Middle frontal gyrus (tissue), 1 donor: ENCODE data around the gene UBL5.

Experiments used
- DNase-seq: peaks from one replicate; pipeline ENCODE4 v3.0.0-alpha.2; 2015; ENCODE audit warnings: low spot score; ENCODE audit errors: extremely low spot score

The UBL5 gene

DNA sequence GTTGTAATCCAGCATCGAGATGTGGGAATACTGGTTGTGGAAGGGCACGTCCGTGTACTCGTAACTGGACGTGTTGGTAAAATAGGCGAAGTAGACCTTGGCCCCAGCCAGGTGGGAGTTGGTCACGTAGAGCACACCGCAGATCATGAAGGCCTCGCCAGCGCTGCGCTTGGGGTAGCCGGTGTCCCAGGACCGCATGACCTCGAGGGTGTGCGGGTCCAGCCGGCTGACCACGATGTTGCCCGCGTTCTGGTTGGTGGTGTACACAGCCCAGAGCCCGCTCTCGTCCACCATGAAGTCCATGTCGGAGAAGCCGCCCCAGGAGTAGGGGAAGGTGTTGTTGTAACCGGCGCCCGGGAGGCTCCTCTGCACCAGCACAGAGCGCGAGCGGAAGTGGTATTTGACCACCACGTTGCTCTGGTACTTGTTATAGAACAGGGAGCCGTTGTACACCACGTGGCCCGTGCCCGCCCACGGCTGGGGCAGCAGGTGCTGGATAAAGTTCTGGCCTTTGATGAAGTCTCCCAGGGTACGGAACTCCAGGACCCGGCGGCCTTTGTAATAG is 26.6 kb downstream of the UBL5 start:
- no peak for DNase-seq

DNA sequence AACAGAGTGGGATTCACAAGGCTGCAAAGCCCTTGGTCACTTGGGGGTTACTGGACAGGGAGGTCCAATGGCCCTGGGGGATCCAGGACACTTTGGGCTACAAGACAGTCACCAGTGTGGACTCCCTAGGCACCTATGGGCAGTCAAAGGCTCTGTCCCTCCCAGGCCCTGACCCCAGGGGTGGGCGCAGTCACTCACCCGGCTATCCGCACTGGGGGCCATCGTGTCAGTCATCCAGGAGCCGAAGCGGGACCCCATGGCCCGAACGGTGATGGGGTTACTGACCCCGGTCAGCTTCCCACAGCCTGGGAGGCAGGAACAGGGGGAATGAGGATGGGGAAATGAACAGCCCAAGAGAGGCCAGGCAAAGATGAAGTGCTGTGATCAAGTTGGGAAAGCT is 28.9 kb downstream of the UBL5 start:
- no peak for DNase-seq

DNA sequence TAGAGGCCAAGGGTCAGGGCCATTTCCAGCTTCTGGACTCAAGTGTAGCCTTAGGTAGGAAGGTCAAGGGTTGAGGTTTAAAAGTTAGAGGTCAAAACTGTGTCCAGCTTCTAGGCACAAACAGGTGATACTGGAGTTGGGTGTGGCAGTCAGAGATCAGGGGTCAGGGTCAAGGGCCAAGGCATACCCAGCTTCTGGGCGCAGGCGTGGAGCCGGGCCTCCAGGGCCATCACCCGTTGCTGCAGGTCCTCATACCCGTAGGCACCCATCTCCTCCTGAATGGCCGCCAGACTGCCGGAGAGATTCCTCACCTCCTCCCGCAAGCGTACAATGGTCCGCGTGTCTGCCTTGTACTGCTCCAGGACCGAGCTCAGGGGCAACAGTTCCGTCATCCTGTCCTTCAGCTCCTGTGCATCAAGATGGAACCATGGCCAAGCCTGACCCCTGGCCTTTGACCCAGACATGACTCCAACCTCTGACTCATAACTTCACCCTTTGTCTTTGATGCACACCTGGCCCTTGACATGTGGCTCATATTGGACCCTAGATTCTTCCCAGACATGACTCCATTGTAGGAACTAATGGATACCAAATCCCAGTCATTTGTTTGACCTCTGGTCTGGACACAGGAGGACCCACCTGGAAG is 29.5 kb downstream of the UBL5 start:
- DNase-seq, result no peak

DNA sequence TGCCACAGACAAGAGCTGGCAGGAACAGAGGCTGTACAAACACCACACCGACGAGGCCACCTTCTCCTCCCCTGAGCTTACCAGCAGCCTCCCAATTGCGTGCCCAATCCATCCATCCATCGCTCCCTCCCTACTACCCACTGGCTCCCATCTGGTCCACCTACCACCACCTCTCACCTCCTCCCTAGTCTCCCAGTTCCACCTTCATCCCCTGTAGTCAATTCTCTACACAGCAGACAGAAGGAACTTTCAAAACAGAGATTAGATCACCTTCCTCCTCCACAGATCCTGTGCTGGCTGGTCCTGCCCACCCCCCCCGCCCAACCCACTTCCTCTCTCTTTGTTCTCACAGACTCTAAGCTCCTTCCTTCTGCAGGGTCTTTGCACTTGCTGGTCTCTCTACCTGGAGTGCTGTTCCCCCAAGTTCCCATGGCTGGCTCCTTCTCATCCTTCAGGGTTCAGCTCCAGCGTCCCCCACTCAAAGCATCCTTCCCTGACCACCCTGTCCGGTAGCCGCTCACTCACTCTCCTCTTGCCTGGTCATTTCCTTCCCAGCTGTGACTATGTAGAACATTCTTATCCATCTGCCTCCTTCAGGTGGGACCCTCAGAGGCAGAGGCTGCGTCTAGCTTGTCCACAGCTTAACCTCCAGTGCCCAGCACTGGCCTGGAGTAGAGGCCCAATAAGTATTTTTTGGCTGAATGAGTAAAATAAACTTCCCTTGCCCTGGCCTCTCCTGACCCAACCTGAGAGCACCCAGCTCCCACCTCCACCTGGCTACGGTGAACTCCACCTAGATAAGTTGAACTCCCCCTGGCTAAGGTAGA is 30.4 kb downstream of the UBL5 start:
- no peak for DNase-seq

DNA sequence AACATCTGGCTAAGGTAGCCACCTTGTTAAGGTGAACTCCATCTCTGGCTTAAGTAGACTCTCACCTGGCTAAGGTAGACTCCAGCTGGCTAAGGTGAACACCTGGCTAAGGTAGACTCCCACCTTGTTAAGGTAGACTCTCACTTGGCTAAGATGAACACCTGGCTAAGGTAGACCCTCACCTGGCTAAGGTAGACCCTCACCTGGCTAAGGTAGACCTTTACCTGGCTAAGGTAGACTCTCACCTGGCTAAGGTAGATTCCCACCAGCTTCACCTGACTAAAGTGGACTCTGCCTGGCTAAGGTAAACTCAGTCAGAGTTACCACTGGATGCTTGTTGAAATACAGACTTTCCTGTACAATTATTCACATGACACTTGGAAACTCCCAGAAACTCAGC is 31.0 kb downstream of the UBL5 start:
- DNase-seq, result no peak

DNA sequence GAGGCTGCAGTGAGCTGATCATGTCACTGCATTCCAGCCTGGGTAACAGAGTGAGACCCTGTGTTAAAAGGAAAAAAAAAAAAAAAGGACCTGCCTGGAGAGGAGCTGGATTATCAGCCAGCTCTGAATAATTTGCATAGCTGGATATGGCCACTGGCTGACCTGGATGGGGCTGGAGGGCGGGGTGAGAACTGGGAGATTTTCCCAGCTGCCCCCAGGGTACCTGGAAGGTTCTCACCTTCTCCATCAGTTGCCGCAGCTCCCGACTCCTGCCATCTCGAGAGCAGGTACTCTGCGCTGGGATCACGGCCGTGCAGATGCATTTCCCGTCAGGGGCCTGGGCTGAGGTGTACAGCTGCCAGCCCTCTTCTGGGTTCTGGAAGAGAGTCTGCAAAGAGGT is 32.7 kb downstream of the UBL5 start:
- DNase-seq, result no peak

DNA sequence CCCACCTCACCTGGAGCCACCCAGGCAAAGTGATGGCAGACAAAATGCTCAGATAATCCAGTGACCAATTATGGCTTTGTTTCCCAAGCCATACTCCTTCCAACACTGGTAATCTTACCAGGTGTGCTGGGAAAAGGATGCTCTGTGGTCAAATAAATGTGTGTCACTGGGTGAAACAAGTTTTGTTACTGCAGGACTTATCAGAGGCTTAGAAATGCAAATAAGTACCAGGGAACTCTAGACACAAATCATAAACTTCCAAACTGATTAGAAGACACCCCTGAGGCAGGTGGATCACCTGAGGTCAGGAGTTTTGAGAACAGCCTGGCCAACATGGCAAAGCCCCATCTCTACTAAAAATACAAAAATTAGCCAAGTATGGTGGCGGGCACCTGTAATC is 33.8 kb downstream of the UBL5 start:
- no peak for DNase-seq

DNA sequence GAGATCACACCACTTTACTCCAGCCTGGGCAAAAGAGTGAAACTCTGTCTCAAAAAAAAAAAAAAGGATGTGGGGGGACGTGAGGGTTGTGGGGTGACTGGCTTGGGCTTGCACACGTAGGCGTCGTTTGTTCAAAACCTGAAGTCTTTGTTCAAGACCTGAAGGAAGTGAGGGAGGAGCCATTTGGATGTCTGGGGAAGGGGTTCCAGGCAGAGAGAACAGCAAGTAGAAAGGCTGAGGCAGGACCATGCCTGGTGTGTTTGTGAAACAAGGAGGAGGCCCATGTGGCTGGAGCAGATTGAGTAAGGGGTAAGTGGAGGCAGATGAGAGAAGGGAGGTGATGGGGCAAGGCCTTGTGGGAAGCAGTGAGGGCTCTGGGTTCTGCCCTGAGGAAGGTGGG is 35.2 kb downstream of the UBL5 start:
- DNase-seq, result no peak

DNA sequence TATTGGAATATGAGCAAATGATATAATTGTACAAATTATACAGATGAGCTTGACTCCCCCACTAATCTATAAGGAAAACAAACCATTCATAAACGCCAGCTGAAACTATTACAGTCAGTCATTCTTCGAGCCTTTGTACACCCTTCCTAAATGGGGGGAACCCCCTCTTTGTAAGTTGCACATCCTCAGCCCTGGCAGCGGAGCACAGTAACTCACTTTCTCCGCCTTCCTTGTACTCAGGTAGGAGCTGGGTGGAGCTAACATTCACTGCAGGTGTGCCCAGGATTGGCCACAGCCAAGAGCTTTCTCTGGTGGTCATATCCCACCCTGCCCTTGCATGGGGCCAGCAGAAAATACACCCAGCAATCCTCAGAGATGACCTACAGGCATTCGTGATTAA is 36.0 kb downstream of the UBL5 start:
- no peak for DNase-seq

DNA sequence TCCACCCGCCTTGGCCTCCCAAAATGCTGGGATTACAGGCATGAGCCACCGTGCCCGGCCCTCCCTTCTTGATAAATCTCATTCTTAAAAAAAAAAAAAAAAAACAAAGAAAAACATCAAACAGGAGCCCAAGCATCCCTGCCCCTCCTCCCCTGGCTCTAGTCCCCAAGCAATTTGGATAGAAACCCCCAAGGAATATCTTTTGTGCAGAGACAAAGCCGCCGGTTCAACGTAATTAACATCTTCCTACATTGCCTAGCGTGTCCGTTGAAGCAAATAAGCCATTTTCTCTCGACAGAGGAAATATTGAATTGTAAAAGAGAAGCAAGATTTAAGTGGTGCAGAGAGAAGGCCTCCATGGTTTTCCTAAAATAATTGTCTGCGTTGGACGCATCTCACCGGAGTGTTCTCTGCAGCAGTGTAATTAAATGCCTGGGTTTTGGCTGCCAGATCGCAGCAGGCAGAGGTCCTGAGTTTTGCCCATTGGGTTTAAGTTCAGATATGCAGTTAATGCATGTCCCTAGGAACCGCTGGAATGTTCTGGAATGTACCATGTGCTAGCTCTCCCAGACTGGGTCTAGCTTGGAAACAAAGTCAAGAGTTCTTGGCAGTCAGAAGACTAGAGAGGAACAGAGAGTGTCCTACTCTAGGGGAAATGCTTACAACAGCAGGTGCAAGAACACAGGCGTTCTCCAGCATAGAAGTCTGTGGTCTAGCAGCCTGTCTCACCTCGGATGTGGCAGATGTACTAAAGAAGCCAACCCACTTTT is 38.2 kb downstream of the UBL5 start:
- no peak for DNase-seq

DNA sequence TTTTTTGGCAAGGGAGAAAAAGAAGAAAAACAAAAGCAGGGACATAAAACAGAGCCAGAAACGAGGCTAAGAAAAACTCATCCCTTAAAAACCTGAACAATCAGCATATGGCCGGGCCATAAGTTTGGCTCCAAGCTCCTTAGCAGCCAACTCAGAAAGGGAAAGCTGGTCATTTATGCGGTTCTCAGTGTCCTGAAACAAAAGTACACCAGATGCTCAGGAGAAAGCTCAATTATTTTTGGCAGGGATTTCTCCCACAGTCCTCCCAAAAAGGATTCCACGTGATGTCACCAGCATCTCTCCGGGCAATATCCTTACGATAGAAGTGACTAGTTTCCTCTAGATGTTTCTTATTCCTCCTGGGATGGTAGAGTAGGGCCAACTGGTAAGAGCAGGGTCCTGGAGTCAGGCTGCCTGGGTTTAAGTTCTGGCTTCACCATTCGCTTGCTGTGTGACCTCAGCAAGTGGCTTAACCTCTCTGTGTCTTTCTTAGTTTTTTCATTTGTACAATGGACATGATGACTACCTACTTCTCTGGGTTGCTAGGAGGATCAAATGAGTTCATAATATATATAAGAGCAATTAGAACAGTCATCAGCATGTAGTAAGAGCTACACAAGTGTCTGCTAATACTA is 41.4 kb downstream of the UBL5 start:
- peak; percentile 29 for DNase-seq

DNA sequence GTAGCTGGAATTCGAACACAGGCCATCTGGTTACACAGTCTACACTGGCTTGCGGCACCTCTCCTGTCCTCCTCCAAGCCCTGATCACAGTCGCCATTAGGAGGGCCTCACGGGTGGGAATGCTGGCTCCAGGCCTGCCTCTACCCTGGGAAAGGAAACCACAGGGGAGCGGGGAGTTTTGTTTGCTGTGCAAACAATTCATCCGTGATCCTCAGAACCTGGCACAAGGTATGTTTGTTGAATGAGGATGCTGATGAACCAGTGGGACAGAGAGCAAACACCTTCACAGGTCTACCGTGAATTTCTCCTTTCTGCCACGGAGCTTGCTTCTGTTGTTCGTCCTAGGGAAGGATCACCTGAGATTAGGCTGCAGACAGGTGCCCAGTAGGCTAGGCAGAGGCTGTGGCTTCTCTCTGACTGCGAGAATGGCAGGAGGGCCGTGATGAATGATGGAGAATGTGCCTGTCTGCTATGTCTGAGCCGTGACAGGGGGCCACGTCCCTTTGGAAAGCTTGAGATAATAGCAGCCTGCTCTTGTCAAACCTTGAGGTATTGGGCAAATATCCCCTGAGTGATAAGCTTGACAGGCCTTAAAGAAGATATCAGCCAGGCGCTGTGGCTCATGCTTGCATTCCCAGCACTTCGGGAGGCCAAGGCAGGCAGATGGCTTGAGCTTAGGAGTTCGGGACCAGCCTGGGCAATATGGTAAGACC is 44.1 kb downstream of the UBL5 start:
- DNase-seq, result no peak

DNA sequence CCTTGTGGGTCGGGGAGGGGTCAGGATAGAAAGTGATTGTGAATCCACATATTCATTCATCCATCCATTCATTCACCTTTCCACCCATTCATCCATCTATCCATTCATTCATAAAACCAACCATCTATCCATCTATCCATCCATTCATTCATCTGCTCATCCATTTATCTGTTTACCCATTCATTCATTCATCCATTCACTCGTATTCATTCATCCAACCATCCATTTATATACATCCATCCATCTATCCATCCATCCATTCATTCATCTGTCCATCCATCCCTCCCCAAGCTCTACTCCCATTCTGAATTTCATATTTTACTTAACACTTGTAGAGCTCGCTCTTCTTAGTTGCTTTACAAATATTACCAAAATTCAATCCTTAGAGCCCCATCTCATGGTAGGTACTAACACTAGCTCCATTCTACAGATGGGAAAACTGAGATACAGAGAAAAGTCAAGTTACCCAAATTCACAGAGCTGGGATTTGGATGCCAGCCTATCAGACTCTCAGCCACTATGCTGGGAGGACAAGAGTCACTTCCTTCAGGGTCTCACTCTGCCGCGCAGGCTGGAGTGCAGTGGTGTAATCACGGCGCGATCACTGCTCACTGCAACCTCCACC is 45.0 kb downstream of the UBL5 start:
- DNase-seq, result no peak

DNA sequence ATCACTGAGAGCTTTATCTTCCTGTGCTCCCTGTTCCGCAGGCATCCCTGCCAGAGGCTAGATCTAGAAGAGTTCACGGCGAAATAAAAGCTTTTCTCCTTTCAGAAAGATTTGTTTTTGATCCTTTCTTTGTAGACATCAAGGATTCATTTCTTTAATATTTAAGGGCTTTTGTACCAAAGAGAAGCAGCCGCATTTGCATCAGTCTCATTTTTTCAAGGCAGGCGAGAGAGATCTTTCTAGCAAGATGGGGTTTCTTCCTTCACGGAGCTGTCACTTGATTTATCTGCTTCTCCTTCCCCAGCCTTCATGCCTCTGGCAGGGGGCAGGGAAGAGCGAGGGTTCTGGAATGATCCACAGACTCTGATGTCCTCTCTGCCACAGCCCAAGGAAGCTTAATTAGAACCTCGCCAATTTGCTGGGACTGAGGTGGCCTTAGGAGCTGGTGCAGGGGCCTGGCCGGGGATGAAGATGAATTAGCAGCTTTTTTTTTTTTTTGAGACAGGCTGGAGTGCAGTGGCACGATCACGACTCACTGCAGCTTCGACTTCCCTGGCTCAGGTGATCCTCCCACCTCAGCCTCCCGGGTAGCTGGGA is 47.4 kb downstream of the UBL5 start:
- DNase-seq, result no peak

DNA sequence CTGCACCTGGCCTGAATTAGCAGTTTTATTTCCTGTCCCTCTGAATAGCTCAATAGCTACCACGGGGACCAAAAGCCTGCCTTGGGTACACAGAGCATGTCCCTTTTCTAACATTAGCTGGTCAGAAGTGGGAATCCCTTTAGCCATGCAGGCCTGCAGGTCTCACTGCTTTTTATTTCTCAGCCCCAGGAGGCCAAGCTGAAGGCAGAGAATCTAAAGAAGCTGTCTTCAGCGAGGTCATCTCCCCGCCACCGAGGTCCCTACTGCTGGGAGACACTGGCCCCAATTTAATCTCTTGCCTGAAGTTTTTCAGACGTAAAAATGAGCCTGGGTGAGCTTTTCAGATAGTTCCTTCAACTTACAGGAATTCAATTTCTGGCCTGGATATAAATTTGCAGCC is 48.1 kb downstream of the UBL5 start:
- DNase-seq, result no peak

DNA sequence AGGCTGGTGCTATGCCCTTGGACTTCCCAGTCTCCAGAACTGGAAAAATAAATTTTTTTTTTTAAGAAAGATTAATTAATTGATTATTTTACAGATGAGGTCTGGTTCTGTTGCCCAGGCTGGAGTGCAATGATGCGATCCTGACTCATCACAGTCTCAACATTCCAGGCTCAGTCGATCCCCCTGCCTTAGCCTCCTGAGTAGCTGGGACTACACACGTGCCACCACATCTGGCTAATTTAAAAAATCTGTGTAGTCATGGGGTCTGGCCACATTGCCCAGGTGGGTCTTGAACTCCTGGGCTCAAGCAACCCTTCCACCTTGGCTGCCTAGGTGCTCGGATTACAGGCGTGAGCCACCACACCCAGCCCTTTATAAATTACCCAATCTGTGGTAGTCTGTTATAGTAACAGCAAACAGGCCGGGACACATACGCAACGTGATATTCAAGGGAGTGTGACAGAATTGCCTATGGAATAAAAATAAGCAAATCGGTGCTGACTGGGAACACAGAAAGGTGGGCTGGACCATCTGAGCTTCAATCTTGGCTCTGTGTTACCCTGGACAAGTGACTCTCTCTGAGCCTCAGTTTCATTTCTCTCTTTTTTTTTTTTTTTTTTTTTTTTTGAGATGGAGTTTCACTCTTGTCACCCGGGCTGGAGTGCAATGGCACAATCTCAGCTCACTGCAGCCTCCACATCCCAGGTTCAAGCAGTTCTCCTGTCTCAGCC is 50.2 kb downstream of the UBL5 start:
- DNase-seq, result no peak

DNA sequence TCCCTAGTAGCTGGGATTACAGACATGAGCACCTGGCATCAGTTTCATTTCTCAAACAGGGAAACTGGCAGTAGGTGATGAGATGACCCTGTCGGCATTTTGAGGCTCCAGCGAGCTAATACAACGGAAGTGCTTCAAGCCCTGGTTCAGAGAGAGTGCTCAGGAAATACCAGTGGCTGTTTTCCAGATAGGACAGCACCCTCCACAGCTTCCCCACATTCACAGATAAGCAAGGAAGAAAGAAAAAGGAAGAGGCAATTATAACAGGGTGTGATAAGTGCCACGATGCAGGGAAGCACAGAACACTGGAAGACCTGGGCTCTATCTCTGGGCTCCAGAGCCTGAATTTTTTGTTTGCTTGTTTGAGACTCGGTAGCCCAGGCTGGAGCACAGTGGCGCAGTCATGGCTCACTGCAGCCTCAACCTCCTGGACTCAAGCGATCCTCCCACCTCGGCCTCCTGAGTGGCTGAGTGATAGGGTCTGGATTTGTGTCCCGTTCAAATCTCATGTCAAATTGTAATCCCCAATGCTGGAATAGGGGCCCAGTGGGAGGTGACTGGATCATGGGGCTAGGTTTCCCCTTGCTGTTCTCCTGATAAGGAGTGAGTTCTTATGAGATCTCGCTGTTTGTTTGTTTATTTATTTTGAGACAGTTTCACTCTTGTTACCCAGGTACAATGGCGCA is 50.9 kb downstream of the UBL5 start:
- no peak for DNase-seq
